HepG2 (cell line): Measurements from ENCODE around the gene TTYH1.

ENCODE experiments used
- BRD4 ChIP-seq: sonication (generic); formaldehyde crosslinking; IDR thresholded peaks from 2 replicates; pipeline ENCODE4 v1.4.0; 2020; ENCODE audit warnings: missing genetic modification reagents
- CBFB ChIP-seq: sonication (generic); formaldehyde crosslinking; IDR thresholded peaks from 2 replicates; pipeline ENCODE4 v1.4.0; 2020; ENCODE audit warnings: missing genetic modification reagents
- CTCF ChIP-seq: sonication (generic); formaldehyde crosslinking; IDR thresholded peaks from 2 replicates; pipeline ENCODE4 v1.5.0; 2020; ENCODE audit warnings: mild to moderate bottlenecking, missing genetic modification reagents, moderate library complexity
- EZH2 ChIP-seq: conservative IDR thresholded peaks from 2 replicates; pipeline ENCODE4 v1.6.1; 2012; ENCODE audit warnings: mild to moderate bottlenecking, low read depth, low read length, moderate library complexity
- FOXK2 ChIP-seq: fragments of 450-650 bp; IDR thresholded peaks from 2 replicates; pipeline ENCODE4 v1.6.1; 2016
- PHB2 ChIP-seq: fragments of 450-650 bp; IDR thresholded peaks from 2 replicates; pipeline ENCODE4 v1.6.1; 2018; ENCODE audit not compliant: partially characterized antibody
- POLR2A ChIP-seq, 2 experiments: IDR thresholded peaks; 2 replicates each; pipeline ENCODE4 v1.6.1; 2011; ENCODE audit warnings: low read depth in 2 of 2, low read length in 2 of 2, mild to moderate bottlenecking in 1 of 2, moderate library complexity in 1 of 2; ENCODE audit not compliant: insufficient read depth in 1 of 2
- SNAPC5 ChIP-seq: sonication (generic); formaldehyde crosslinking; IDR thresholded peaks from 2 replicates; pipeline ENCODE4 v1.8.1; 2023; ENCODE audit warnings: mild to moderate bottlenecking, missing genetic modification reagents, borderline replicate concordance

GRCh38 chr19:54435551-54436016 is 20.3 kb downstream of the TTYH1 start:
- TF ChIP-seq POLR2A (IDR thresholded peaks at IDR 0.05; ENCODE audit: insufficient read depth in 1 of 2, low read depth in 2 of 2, low read length in 2 of 2) (no peak), CBFB (CRISPR knock-in tag) (no peak), PHB2 (no peak), EZH2 (no peak), CTCF (CRISPR knock-in tag) (no peak), BRD4 (no peak), FOXK2 (no peak), SNAPC5 (CRISPR knock-in tag) (no peak)
